Heart left ventricle (tissue), 16 donors: ENCODE results near the gene HSPE1. TPM values are rescaled to one million over a fixed set of nuclear protein-coding genes. Genes with fewer than 3 reads are reported as not detected.

Experiments
- ATAC-seq, 4 donors: fragments of 200-7000 bp; cut with Tn5 transposase; one replicate each; pipeline ENCODE4 v1.9.1; 2020 to 2022; ENCODE audit warnings: moderate library complexity in 4 of 4, mild to moderate bottlenecking in 3 of 4, moderate number of reproducible peaks in 1 of 4
- DNase-seq, 5 donors: peaks; one replicate each; pipeline ENCODE4 v3.0.0-alpha.2; 2020
- H3K27ac ChIP-seq, 12 donors: fragments of 200-600 bp; sonication (generic) in 4 of 12; one replicate each; pipeline versions ENCODE4 v1.5.0 to v1.8.0; 2016 to 2022; ENCODE audit warnings: mild to moderate bottlenecking in 2 of 12
- H3K27me3 ChIP-seq, 9 donors: fragments of 200-600 bp; sonication (generic) in 2 of 9; one replicate each; pipeline versions ENCODE4 v1.5.1 to v1.8.0; 2016 to 2022; ENCODE audit warnings: mild to moderate bottlenecking in 3 of 9
- H3K36me3 ChIP-seq, 9 donors: fragments of 200-600 bp; sonication (generic) in 2 of 9; one replicate each; pipeline versions ENCODE4 v1.5.0 to v1.8.0; 2018 to 2022; ENCODE audit warnings: mild to moderate bottlenecking in 2 of 9
- H3K4me1 ChIP-seq, 12 donors: fragments of 200-600 bp; sonication (generic) in 4 of 12; one replicate each; pipeline versions ENCODE4 v1.5.0 to v1.8.0; 2016 to 2022; ENCODE audit warnings: mild to moderate bottlenecking in 3 of 12
- H3K4me3 ChIP-seq, 12 donors: fragments of 200-600 bp; sonication (generic) in 4 of 12; one replicate each; pipeline versions ENCODE4 v1.5.0 to v1.8.0; 2017 to 2022; ENCODE audit warnings: mild to moderate bottlenecking in 9 of 12, moderate library complexity in 4 of 12
- H3K9me3 ChIP-seq, 12 donors: fragments of 200-600 bp; sonication (generic) in 4 of 12; one replicate each; pipeline versions ENCODE4 v1.5.0 to v1.8.0; 2016 to 2022; ENCODE audit warnings: mild to moderate bottlenecking in 1 of 12
- CTCF ChIP-seq, 12 donors: fragments of 200-600 bp; sonication (generic) in 4 of 12; IDR thresholded peaks; one replicate each; pipeline versions ENCODE4 v1.5.0 to v1.8.0; 2018 to 2022; ENCODE audit warnings: antibody characterized with exemption in 12 of 12, mild to moderate bottlenecking in 5 of 12
- POLR2A ChIP-seq, 2 donors: fragments of 450-650 bp; IDR thresholded peaks; one replicate each; pipeline ENCODE4 v1.6.1; 2017; ENCODE audit warnings: antibody characterized with exemption in 2 of 2, mild to moderate bottlenecking in 2 of 2, moderate library complexity in 2 of 2
- WGBS, 4 donors: extraction: QIAGEN DNeasy Blood & Tissue Kit in 2 of 4; methylation state at CpG; one replicate each; pipeline versions ENCODE4 v1.1.5 to v1.1.7; 2013 to 2018; 5-methylcytosine and 5-hydroxymethylcytosine counted together
- intact Hi-C, 10 donors: fragments of 100-400 bp; cut with DNase I; formaldehyde crosslinking; loops; one replicate each; pipeline versions ENCODE4 v1.11.1 to v1.14.2; 2022
- polyA plus RNA-seq, 2 donors: library from polyadenylated mRNA; stranded (reverse); fragments of 200-250 nt; gene quantifications; one replicate each; pipeline ENCODE4 v1.2.3, GENCODE V29; 2013
- total RNA-seq, 9 donors: library from RNA; depleted of rRNA in 2 of 9; stranded (reverse); fragments of >200 nt in 2 of 9; fragmentation: NEBNext Ultra II Directional in 3 of 9; extraction: Animal tissue kit (Norgen Biotek cat#: 25700) in 3 of 9; gene quantifications; one replicate each; pipeline versions ENCODE4 v1.1.0 to v1.2.4, GENCODE V29; 2016 to 2023
- donor health status: ischemic (EF 13 %, LVEDD 7.1; RV severe dilation, severe dysfunction).
- donor health status: healthy with polysubstance abuse.
- donor health status: DM: no; HTN: yes; CAD: no.
- donor health status: DM: no; HTN: no; CAD: no.
- donor health status: ischemic (EF 25% LVEDD 6.9; RV normal size, moderate dysfunction).
- donor health status: ischemic (EF 25% LVEDD 5.7; RV mildly dilated, moderate dysfunction).
- donor health status: healthy.
- donor health status: DM: yes; HTN: yes; CAD: no.
- donor health status: ischemic (EF 35%, LVEDD 5.7; RV mildly dilated, moderate dysfunction).
- donor health status: nonischemic (EF 11% LVEDD 7.7; RV severe dilation, severe dysfunction).
- donor health status: DM: yes; HTN: yes; CAD: no.
- donor health status: PGD.
- donor health status: ischemic (EF 29% LVEDD 5.4; RV normal size, mild dysfunction).
- donor health status: nonischemic (EF 23%, LVEDD 6.1; RV moderate dilation, normal function).

HSPE1 gene
- total and polyA plus RNA-seq, 11 donors = 75.0 to 261 (median 108) TPM

DNA sequence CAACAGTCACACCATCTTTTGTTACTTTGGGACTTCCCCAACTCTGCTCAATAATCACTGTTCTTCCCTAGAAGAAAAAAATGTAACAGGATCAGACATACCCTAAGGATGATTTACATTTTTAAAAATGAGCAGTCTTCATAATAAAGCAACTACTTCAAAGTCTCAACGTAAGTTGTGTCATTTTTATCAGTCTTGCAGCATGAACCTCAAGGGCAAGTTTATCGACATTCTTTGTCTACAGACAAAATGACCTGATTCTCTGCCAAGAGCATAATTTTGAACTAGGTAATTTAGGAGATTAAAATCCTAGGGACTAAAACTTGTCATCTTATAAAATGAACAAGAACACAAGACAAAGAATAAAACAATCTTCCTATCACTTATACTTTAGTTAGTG, 2.9 kb upstream of the HSPE1 start:
- intact Hi-C loops = loop anchor here in 3 of 10 donors (5.0 to 10.0 kb wide), 4 partner anchors 45 to 277 kb away; partner anchors contain the start of gene COQ10B (in 1 of the 3)
- no peak for TF ChIP-seq CTCF (IDR thresholded peaks at IDR 0.05)
- TF ChIP-seq POLR2A (IDR thresholded peaks at IDR 0.05) = no peak
- H3K4me3 ChIP-seq = peak overlapping the region in 2 of 12 donors; percentile 94 to 96
- DNase-seq = no peak
- peaks cover 8 to 51% (median 34%) of the 10 kb centered on the region in 12 donors for H3K4me1 ChIP-seq
- ATAC-seq = no peak
- peaks cover 0 to 68% (median 63%) of the 10 kb centered on the region in 9 donors for H3K36me3 ChIP-seq
- H3K27me3 ChIP-seq = no peaks in the 10 kb centered on the region
- H3K27ac ChIP-seq = no peak overlapping the region
- 18 to 27% (median 22%) methylated on average over 2 of the region's 2 CpGs for WGBS, 4 donors
- H3K9me3 ChIP-seq = no peaks in the 10 kb centered on the region

DNA sequence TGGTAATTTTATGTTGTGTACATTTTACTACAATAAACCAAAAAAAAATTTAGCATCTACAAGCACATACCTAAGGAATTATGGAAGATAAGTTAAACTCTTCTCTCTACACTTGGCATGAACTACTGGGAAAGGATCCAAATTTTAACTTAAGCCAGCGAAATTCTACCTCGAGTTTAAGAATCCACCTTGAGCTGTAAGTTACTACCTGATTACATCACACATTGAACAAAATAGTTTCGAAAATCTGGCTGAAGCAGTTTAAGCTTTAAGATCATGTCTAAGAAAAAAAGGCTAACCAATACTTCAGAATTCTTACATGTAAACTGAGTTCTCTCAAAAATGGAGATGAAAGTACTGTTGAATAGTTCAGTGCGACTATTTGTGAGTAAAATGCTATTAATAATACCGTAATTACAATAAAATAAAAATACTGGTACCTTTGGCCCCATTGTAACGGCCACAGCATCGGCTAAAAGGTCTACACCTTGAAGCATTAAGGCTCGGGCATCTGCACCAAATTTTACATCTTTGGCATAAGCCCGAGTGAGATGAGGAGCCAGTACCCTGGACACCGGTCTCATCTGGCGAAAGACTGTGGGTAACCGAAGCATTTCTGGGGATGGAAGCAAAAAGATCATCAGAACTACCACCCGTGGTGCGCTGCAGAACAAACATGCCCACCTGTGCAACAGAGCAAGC, 1.8 kb upstream of the HSPE1 start:
- peak overlapping the region in 11 of 12 donors; percentile 79 to 99 (median 96) for H3K27ac ChIP-seq
- ATAC-seq = no peak
- peaks cover 0 to 68% (median 60%) of the 10 kb centered on the region in 9 donors for H3K36me3 ChIP-seq
- TF ChIP-seq CTCF (IDR thresholded peaks at IDR 0.05) (no peak), POLR2A (IDR thresholded peaks at IDR 0.05) (no peak)
- H3K4me3 ChIP-seq = peak overlapping the region; percentile 40 to 96 (median 81)
- H3K27me3 ChIP-seq = no peaks in the 10 kb centered on the region
- peaks cover 8 to 61% (median 36%) of the 10 kb centered on the region in 12 donors for H3K4me1 ChIP-seq
- intact Hi-C loops = loop anchor here in 4 of 10 donors (2.0 to 10.0 kb wide), 5 partner anchors 46 to 276 kb away; partner anchors contain the start of genes COQ10B (in 1 of the 4) and MARS2 (in 1 of the 4)
- 10 to 17% (median 13%) methylated on average over 14 of the region's 14 CpGs for WGBS, 4 donors
- no peak for DNase-seq
- no peaks in the 10 kb centered on the region for H3K9me3 ChIP-seq

GRCh38 chr2:197498937-197499593, 1.1 kb upstream of the HSPE1 start:
- peak overlapping the region; percentile 40 to 96 (median 81) for H3K4me3 ChIP-seq
- H3K27me3 ChIP-seq = no peaks in the 10 kb centered on the region
- no peaks in the 10 kb centered on the region for H3K9me3 ChIP-seq
- peaks cover 8 to 61% (median 36%) of the 10 kb centered on the region in 12 donors for H3K4me1 ChIP-seq
- intact Hi-C loops = loop anchor here in 5 of 10 donors (1.0 to 10.0 kb wide), 6 partner anchors 46 to 276 kb away; partner anchors contain the start of genes COQ10B (in 2 of the 5) and MARS2 (in 1 of the 5)
- DNase-seq = peak; percentile 48 to 77 (median 71)
- TF ChIP-seq CTCF (IDR thresholded peaks at IDR 0.05) (no peak), POLR2A (IDR thresholded peaks at IDR 0.05) (no peak)
- peaks cover 0 to 68% (median 60%) of the 10 kb centered on the region in 9 donors for H3K36me3 ChIP-seq
- peak in 3 of 4 donors; percentile 8 to 41 (median 22) for ATAC-seq
- peak overlapping the region; percentile 70 to 99 (median 96) for H3K27ac ChIP-seq
- WGBS, 4 donors = 0 to 1% (median 0%) methylated on average over 35 to 46 of the region's 46 CpGs
